ENCODE data around the gene DLGAP1.
A peak's percentile ranks its signal among the peaks of the same experiment; 100 is the strongest.

Gene DLGAP1

DNA sequence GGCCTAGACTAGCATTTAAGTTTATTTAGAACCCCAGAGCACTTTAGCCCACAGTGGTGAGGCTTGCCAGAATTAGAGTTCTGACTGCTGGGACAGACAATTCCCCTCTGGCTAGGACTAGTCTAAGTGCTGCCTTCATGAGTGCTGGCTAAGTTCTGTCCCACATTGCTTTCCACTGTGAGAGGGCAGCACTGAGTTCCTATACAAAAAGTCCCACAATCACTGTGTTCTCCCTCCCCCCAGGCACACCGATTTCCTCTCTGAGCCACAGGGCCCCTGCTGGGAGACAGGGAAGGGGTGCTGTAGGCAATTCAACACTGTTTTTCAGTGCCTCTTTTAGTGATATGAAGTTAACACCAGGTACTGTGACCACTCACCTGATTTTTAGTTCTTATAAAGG lies 310.9 kb downstream of the DLGAP1 start:
- in situ Hi-C loops (cut with HindIII; ENCODE audit: low pct_unique_long_range_greater_than_20kb, low sequenced_read_pairs) = no loop called here
- no peak for TF ChIP-seq JUND (IDR thresholded peaks at IDR 0.05; ENCODE audit: low read depth)
- DNase-seq (ENCODE audit: low read depth in 1 of 2, low spot score in 1 of 2) = no peak

DNA sequence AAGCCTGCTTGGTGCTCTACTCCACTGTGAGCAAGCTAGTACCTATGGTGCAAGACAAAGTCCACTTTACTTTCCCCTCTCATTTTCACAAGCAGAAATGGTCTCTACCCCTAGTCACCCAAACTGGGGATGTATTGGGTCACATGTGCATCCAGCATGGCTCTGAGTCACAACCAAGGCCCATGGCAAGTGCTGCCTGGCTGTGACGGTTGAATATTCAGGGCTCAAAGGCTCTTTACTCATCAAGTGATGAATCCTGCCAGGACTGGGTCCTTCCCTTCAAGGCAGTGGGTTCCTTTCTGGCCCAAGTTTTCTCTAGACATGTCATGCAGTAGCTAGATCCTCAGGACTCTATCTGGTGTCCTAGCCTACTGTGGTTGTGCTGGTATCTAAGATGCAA lies 311.5 kb downstream of the DLGAP1 start:
- in situ Hi-C loops (cut with HindIII; ENCODE audit: low pct_unique_long_range_greater_than_20kb, low sequenced_read_pairs) = no loop called here
- TF ChIP-seq JUND (IDR thresholded peaks at IDR 0.05; ENCODE audit: low read depth) = no peak
- DNase-seq (ENCODE audit: low read depth in 1 of 2, low spot score in 1 of 2) = no peak

DNA sequence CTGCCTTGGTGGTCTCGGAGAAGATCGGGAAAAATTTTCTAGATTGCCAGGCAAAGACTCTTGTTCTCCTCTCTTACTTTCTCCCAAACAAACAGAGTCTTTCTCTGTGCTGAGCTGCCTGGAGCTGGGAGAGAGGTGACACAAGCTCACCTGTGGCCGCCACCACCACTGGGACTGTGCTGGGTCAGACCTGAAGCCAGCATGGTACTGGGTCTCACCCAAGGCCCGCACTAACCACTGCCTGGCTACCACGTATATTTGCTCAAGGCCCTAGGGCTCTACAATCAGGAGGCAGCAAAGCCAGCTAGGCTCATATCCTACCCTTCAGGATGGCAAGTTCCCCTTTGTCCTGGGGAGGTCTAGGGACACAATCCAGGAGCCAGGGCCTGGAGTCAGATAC lies 312.2 kb downstream of the DLGAP1 start:
- no peak for DNase-seq (ENCODE audit: low read depth in 1 of 2, low spot score in 1 of 2)
- TF ChIP-seq JUND (IDR thresholded peaks at IDR 0.05; ENCODE audit: low read depth) = no peak
- in situ Hi-C loops (cut with HindIII; ENCODE audit: low pct_unique_long_range_greater_than_20kb, low sequenced_read_pairs) = no loop called here

DNA sequence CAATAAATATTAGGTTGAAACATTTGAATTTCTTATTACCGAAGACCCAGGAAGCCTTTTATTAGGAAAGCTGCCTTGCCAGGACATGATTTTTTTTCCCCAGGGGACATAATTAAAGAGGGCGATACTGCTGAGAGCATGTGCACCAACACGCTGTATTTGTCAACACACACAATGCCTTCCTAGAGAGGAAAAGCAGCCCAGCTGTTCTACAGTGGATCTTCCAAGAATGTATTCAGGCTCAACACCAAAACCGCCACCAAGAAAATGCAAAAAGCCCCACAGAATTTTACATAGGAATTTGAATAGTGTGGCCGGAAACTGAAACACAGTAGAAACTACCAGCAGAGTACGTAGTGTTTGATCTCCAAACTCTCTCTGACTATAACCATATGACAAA lies 320.4 kb downstream of the DLGAP1 start:
- no peak for DNase-seq (ENCODE audit: low read depth in 1 of 2, low spot score in 1 of 2)
- TF ChIP-seq JUND (IDR thresholded peaks at IDR 0.05; ENCODE audit: low read depth) = no peak
- in situ Hi-C loops (cut with HindIII; ENCODE audit: low pct_unique_long_range_greater_than_20kb, low sequenced_read_pairs) = no loop called here

DNA sequence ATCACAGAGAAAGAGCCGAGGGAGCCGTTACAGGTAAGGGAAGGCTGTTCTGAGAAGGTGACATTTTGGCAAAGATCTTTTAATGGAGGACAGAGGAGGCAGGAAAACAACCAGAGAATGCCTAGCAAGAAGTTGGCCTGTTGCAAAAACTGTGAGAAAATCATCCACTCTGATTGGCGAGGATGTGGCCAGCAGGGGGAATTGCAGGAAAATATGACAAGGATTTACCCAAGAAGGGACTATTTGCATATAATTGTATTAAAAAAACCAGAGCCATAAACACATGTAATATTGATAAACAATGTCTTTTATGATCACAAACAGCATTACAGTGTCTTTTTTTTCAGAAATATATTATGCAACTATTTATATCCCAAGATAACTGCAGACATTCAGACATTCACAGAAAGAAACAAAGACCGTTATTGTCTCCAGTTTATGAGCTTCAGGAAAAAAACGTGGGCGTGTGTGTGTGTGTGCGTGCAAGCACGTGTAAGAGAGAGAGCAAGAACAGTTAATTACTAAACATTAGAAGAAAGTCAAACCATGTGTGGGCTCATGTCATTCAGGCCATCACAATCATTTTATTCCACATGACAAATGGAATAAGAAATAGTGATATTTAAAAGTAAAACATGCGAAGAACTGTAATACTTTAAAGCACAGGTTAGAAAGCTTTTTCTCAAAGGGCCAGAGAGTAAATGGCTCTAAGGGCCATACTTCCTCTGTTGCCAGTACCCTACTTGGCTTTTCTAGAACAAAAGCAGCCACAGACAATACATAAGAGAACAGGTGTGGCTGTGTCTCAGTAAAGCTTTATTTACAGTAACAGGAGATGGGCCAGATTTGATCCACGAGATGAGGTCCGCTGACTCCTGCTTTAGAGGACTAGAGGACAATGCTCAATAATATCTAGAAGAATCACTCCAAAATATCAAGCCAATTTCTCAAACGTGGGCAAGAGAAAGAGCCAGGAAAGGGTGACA lies 324.1 kb downstream of the DLGAP1 start:
- in situ Hi-C loops (cut with HindIII; ENCODE audit: low pct_unique_long_range_greater_than_20kb, low sequenced_read_pairs) = no loop called here
- no peak for TF ChIP-seq JUND (IDR thresholded peaks at IDR 0.05; ENCODE audit: low read depth)
- DNase-seq (ENCODE audit: low read depth in 1 of 2, low spot score in 1 of 2) = no peak

DNA sequence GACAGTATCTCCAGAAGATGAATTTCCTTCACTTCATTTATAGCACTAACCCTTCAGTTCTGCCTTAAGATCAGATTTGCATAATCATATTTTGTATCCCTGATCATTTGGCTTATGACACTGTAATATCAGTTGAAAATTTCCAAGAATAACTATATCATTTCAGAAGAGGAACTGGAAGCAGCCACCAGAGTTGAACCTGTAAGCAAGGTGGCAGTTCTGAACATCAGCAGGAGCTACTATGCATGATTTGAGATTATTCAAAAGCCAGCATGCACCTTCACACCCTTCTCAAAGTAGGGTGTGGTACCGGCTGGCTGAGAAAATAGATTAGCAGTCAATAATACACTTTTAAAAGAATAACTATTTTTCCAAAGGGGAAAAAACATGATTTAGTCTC lies 328.2 kb downstream of the DLGAP1 start:
- no peak for DNase-seq (ENCODE audit: low read depth in 1 of 2, low spot score in 1 of 2)
- in situ Hi-C loops (cut with HindIII; ENCODE audit: low pct_unique_long_range_greater_than_20kb, low sequenced_read_pairs) = no loop called here
- no peak for TF ChIP-seq JUND (IDR thresholded peaks at IDR 0.05; ENCODE audit: low read depth)

DNA sequence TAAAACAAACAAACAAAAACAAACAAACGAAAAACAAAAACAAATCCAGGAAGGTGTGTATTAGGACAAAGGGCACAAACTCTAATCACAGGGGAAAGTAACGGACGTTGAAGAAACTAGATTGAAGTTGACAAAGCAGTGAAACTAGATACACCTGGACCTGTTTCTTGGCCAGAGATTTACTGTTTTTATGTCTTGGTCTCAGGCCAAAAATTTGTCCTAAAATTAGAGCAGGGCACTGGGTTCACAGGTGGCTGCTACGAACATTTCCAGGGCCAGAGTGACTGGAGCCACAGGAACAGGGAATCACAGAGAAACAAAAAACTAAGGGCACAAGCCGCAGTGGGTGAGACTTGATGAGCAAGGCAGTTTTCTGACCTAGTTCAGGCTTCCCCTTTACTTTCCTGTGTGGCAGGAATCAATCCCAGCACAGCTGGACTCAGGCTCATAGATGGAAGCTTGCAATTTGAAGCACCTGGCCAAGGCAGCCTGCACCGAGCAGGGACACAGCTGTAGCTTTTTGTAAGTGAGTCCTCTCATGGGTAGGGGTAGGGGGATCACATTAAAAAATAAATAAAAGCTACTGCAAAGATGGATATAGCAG lies 329.4 kb downstream of the DLGAP1 start:
- in situ Hi-C loops (cut with HindIII; ENCODE audit: low pct_unique_long_range_greater_than_20kb, low sequenced_read_pairs) = no loop called here

DNA sequence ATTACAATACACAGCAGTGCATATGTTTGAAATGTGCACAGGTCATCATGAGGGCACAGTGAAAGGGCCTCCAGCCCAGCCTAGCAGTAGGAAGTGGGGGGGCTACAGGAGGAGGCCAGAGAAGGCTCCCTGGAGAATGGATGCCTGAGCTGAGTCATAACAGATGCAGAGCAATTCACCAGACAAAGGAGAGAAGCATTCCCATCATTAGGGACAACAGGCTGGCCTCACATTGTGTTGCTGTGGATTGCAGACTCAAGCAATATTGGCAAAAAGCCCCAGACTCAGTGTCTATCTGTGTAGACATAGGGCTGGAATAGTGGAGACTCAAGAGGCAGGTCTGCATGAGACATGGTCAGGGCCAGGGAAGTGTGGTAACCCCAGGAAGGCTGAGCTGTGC lies 329.9 kb downstream of the DLGAP1 start:
- DNase-seq (ENCODE audit: low read depth in 1 of 2, low spot score in 1 of 2) = no peak
- in situ Hi-C loops (cut with HindIII; ENCODE audit: low pct_unique_long_range_greater_than_20kb, low sequenced_read_pairs) = no loop called here
- no peak for TF ChIP-seq JUND (IDR thresholded peaks at IDR 0.05; ENCODE audit: low read depth)

More for the DNA sequence above, 329.4 kb downstream of the DLGAP1 start:
- no peak for DNase-seq (ENCODE audit: low read depth in 1 of 2, low spot score in 1 of 2)
- no peak for TF ChIP-seq JUND (IDR thresholded peaks at IDR 0.05; ENCODE audit: low read depth)

DNA sequence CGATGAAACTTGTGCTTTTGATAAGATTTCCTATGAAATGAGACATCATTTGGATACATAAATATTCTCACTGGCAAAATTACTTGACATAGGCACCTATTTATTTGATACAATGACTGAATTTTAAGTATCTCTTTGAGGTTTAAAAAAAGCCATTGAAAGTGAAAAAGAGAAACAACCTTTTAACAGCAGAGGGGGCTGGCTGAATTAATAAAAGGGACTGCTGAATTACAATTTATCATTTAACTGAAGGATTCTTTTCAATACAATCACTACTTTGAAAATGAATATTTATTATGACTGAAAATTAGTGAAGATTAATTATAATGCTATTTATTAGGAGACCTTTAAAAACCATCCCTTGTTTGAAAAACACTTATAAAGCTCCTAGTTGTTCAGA lies 335.3 kb downstream of the DLGAP1 start:
- no peak for TF ChIP-seq JUND (IDR thresholded peaks at IDR 0.05; ENCODE audit: low read depth)
- in situ Hi-C loops (cut with HindIII; ENCODE audit: low pct_unique_long_range_greater_than_20kb, low sequenced_read_pairs) = no loop called here
- DNase-seq (ENCODE audit: low read depth in 1 of 2, low spot score in 1 of 2) = no peak

DNA sequence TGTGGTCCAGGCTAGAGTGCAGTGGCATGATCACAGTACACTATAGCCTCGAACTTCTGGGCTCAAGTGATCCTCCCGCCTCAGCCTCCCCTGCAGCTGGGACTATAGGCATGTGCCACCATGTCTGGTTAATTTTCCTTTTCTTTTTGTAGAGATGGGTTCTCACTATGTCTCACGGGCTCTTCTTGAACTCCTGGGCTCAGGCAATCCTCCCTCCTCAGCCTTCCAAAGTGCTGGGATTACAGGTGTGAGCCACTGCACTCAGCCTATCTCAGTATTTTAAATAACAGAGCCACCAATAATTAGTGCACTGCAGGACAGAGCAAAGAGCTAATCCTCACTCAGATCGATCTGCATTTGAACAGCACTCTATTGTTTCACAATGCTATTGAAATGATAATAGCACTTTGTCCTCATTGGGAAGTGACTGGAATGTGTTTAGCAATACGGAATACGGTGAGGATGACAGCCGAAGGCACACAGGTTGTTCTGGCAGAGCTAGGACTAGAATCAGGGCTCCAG lies 335.9 kb downstream of the DLGAP1 start:
- in situ Hi-C loops (cut with HindIII; ENCODE audit: low pct_unique_long_range_greater_than_20kb, low sequenced_read_pairs) = no loop called here
- no peak for TF ChIP-seq JUND (IDR thresholded peaks at IDR 0.05; ENCODE audit: low read depth)
- no peak for DNase-seq (ENCODE audit: low read depth in 1 of 2, low spot score in 1 of 2)

DNA sequence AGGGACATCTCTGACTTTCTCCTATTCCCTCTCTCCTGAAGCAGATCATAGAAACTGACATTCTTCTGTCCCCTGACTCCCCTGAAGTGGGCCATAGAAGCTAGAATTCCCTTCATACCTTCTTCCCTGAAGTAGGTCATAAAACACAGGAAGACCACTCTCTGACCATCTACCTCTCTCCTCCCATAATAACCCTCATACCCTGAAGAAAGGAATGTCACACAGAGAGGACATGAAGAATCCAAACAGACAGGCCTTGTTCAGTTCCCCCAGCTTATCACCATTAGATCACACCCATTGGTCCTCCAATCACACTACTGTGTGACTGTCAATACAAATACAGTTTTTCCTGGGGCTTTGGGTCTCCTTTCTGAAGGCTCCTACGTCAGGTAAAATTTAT lies 347.1 kb downstream of the DLGAP1 start:
- no peak for DNase-seq (ENCODE audit: low read depth in 1 of 2, low spot score in 1 of 2)
- in situ Hi-C loops (cut with HindIII; ENCODE audit: low pct_unique_long_range_greater_than_20kb, low sequenced_read_pairs) = no loop called here
- no peak for TF ChIP-seq JUND (IDR thresholded peaks at IDR 0.05; ENCODE audit: low read depth)

DNA sequence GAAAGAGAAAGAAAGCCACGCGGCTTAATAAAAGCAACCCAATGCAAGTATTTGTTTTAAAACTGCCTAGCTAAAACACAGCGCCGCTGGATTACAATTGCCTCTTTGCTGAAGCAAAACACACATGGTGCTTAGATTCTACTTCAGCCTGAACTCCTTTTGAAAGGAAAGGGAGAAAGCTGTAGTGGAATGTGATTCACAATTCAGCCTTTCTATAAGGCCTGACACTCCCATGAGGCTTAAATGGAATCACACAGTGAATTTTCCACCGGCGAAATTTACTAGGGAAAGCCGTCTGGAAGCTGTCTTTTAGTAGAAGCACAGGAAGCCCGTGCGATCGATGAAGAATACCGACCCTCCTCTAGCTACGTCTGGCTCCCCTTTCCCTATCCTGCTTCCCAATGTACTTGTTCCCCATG lies 348.0 kb downstream of the DLGAP1 start:
- TF ChIP-seq JUND (IDR thresholded peaks at IDR 0.05; ENCODE audit: low read depth) = no peak
- in situ Hi-C loops (cut with HindIII; ENCODE audit: low pct_unique_long_range_greater_than_20kb, low sequenced_read_pairs) = no loop called here
- no peak for DNase-seq (ENCODE audit: low read depth in 1 of 2, low spot score in 1 of 2)

DNA sequence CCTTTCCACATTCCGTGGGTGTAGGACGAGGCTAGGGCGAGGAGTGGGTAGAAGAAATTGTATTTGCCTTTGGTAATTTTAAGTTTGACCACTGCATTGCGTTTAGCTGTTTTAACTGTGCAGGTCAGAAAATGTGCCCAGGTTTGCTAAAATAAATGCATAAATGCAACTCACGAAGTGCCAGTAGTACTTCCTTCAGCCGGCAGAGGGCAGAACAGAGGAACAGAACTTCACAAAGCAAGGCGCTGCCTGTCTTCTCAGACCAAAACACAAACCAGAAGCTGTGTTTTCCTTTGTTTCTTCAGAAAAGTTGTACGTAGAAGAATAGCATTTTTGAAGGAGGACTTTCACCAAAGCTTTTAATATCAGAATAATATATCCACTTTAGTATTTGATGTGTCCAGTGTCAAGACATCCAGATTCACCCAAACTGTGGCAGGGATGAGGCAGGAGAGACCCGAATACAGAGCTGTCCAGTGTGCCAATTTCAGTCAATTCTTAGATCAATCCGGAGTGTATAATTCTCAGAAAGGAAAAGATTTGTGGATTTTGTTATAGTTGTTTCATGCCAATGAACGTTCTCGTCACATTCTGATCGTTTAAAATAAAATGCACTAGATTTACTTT lies 348.6 kb downstream of the DLGAP1 start:
- DNase-seq (ENCODE audit: low read depth in 1 of 2, low spot score in 1 of 2) = peak in 1 of 2 experiments; percentile 73
- in situ Hi-C loops (cut with HindIII; ENCODE audit: low pct_unique_long_range_greater_than_20kb, low sequenced_read_pairs) = no loop called here
- no peak for TF ChIP-seq JUND (IDR thresholded peaks at IDR 0.05; ENCODE audit: low read depth)

Data from T47D (cell line).